HG03565 (cell line): ENCODE measurements around the gene NUP43.
A peak's percentile ranks its signal among the peaks of the same experiment; 100 is the strongest.
"Not testable (repeated sequence)": the region's sequence is repeated elsewhere in the genome, so short reads cannot be mapped to it uniquely, and the experiment has no call there.

Experiments used
- ATAC-seq: cut with Tn5 transposase; IDR thresholded peaks from one replicate; pipeline ENCODE4 v1.9.1; 2021; ENCODE audit warnings: mild to moderate bottlenecking, moderate library complexity; ENCODE audit not compliant: unreplicated experiment

Gene NUP43

DNA sequence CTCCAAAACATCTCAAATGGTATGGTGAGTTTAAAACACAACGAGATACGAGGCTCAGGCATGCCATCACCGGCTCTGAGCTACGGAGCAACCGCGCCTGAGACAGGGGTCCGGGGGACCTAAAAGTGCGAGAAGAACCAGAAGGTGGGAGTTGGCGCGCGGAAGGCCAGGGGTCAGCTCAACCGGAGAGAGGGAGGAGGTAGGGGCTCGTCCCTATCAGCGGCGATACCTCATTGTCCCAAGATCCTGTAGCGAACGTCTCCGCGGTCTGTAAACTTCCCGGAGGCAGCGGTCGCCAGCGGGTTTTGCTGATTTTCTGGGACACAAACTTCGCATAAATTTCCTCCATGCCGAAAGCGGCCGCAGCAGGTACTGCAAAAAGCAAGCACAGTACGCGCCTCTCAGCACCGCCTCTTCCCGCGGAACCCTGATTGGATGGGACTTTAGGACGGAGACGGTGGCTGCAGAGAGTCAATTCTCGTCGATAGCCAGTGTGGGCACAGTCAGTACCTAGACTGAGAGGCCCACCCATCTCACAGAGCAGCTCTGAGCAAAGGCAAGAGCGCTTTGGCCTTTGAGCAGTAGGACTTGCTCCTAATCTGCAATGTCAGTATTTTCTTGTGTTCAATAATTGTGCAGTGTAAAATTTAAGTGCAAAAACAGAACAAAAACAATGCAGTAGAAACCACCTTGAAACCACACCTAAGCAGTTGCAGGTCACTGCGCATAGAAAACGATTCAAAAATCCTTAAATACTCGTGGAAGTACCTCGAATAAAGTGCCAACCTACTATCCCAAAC is at the start of gene NUP43:
Gene NUP43, minus strand, starts transcription at position 383 of the 800 bp plus-strand sequence. Its CDS starts 34 bp downstream, at position 349.
- peak; percentile 46 for ATAC-seq

DNA sequence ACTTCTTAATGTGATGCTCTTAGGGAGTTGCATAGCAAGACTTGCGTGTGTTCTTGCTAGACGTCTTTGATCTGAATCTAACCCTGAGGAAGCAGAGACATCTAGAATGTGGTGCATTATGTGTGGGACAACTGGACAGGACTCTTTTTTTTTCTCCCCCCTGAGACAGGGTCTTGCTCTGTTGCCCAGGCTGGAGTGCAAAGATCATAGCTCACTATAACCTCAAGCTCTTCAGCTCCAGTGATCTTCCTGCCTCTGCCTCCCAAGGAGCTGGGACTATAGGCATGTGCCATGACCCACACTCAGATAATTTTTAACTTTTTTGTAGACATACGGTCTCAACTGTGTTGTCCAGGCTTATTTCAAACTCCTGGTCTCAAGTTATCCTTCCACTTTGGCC is 37.2 kb upstream of the NUP43 start:
- ATAC-seq: no peak

DNA sequence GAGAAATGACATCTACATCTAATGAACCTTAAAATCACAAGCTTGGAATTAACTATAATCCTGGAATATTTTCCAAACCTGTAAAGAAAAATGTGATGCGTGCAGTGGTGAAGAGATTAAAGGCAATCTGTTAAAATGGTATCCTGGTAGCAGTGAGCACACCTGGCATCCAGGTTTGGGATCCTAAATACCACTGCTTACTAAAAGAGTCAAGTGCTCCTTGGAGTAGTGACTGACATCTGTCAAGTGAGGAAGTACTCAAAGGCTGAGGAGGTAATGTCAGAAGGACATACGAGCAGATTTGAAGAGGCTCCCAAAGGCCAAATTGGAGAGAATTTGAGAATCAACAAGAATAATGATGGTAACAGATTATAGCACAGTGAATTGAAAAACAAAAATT is 36.0 kb upstream of the NUP43 start:
- ATAC-seq: no peak

DNA sequence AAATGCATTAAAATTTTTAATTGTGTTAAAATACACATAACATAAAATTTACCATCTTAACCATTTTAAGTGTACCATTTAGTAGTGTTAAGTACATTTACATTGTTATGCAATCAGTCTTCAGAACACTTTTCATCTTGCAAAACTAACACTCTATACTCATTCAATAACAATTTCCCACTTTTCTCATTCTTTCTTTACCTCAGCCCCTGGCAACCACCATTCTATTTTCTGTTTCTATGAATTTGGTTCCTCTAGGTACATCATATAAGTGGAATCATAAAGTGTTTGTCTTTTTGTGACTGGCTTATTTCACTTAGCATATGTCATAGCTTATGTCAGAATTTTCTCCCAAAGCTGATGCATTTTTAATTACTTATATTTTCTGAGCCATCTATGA is 35.4 kb upstream of the NUP43 start:
- no peak for ATAC-seq

DNA sequence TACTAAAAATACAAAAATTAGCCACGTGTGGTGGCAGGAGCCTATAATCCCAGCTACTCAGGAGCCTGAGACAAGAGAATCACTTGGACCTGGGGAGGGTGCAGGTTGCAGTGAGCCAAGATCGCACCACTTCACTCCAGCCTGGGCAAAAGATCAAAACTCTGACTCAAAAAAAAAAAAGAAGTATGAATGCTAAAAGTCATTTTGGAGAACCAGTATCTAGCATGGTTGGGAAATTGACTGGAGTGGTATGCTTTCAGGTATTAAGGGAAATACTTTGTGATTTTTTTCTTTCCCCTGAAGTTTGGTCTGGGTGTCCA is 33.3 kb upstream of the NUP43 start:
- ATAC-seq: no peak

DNA sequence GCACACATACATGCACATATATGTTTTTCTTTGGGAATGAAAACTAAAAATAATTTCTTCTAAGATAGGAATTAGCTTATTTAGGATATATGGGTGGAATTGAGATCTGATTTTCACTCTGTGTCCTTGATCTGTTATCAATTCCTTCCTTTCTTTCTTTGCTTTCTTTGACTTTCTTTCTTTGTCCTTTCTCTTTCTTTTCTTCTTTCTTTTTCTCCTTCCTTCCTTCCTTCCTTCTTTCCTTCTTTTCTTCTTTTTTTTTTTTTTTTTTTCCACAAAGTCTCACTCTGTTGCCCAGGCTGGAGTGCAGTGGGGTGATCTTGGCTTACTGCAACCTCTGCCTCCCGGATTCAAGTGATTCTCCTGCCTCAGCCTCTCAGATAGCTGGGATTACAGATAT is 31.3 kb upstream of the NUP43 start:
- ATAC-seq: no peak

- no peak for ATAC-seq
Observed at GRCh38 chr6:149771925-149772324, 25.6 kb upstream of the NUP43 start.

DNA sequence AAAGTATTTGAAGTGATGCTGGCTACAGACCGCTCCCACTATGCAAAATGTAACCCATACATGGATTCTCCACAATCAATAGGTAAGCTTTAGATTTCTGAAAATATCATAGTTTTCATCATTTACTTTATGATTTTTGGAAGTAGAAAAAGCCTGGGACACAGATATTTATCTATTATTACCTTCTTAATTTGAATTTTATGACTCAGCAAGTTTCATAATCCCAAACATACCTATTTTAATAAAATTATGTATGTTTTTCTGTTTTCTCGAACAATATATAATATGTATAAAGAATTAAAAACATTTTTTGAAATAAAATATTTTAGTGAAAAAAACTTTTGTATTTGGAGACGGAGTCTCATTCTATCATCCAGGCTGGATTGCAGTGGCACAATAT is 24.9 kb upstream of the NUP43 start:
- ATAC-seq: no peak

DNA sequence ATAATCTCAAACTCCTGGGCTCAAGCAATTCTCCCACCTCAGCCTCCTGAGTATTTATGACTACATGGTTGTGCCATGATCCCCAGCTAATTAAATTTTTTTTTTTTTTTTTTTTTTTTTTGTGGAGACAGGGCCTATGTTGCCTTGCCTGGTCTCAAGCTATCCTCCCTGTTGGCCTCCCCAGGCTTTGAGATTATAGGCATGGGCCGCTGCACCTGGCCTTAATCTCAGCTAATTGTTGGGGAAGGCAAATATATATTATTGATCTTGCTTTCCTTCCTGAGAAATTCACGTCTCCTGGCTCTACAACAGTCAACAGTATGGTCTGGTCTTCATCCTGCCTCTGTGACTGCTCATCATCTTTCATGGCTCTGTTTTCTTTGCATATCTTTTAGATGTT is 23.3 kb upstream of the NUP43 start:
- ATAC-seq: no peak

GRCh38 chr6:149766156-149766769 is 19.9 kb upstream of the NUP43 start:
- ATAC-seq: no peak

DNA sequence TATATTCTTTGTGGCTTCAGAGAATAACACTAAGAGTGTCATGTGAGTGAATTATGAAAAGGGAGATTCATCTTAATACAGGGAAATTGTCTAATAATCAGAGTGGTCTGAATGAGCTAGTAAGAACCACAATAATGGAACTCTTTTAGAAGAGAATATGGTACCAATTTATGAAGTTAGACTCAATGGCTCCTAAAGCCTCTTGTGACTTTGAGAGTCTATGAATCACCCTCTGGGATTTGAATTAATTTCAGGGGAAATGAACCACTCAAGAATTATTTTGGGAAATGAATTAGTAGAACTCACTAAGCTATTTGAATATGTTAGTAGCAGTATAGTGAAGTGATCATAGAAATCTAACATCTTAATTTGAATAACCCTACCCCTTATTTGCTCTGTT is 17.5 kb upstream of the NUP43 start:
- ATAC-seq: no peak

DNA sequence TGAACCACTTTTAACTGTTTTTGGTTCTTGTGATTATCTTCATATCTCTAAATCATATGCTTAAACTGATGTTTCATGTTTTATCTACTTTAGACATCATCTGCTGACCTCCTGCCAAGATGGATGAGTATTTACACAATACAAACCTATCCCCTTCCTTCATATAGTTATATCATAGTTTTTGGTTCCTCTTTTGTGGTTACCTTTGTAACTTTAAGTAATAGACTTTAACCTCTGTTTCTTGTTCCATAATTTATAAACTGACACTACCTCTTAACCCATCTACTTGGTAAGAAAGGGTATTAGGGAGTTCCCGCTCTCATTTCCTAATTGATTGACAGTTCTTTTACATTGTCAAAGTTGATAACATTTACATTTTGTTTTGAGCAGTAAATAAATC is 15.1 kb upstream of the NUP43 start:
- ATAC-seq: peak; percentile 99

DNA sequence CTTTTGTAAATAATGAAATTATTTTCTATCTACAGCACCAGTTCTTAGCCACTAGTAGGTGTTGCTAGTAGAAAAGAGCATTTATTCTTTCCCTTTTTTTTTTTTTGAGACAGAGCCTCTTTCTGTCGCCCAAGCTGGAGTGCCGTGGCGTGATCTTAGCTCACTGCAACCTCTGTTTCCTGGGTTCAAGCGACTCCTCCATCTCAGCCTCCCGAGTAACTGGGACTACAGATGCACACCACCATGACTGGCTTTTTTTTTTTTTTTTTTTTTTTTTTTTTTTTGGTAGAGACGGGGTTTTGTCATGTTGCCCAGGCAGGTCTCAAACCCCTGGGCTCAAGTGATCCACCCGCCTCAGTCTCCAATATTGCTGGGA is 9.9 kb upstream of the NUP43 start:
- ATAC-seq: no peak

- peak; percentile 61 for ATAC-seq
Observed at GRCh38 chr6:149755300-149756260, 9.3 kb upstream of the NUP43 start.

GRCh38 chr6:149754548-149754947 is 8.2 kb upstream of the NUP43 start:
- ATAC-seq: no peak

GRCh38 chr6:149753374-149753637 is 7.0 kb upstream of the NUP43 start:
- not testable (repeated sequence) for ATAC-seq

DNA sequence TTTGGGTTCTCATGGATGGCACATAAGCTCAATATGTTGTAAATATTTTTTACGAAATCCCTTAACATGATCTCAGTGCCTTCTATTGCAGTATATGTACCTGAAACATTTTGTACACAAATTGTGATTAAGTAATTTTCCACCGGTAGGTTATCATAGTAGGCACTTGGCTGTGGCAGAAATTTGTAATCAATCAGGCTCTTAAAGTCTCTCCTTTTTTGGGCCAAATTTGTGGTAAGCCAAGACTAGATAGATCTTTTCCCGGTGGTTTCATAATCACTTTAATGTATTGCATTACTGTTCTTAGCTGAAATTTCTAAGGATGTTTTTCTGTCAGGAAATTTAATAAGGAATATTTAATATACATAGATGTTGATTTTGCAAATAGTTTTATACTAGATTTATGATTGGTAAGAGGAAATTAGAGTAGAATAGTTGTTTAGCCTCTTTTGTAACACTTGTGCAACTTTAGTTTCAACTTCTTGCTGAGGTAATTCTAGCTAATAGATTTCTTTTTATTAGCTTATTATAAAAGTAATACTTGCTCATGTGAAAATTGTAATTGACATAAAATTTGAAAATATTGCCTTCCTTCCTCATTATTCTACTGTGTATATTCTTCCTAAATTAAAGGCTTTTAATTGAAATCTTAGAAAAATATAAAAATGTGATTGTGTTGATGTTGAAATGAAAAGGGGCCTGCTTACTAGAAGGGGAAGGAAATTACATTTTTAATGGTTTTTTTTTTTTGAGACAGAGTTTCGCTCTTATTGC is 6.5 kb upstream of the NUP43 start:
- no peak for ATAC-seq

- not testable (repeated sequence) for ATAC-seq
Observed at GRCh38 chr6:149751920-149752319, 5.6 kb upstream of the NUP43 start.

GRCh38 chr6:149751239-149751638 is 4.9 kb upstream of the NUP43 start:
- no peak for ATAC-seq

GRCh38 chr6:149750136-149750609 is 3.8 kb upstream of the NUP43 start:
- ATAC-seq: peak; percentile 5

DNA sequence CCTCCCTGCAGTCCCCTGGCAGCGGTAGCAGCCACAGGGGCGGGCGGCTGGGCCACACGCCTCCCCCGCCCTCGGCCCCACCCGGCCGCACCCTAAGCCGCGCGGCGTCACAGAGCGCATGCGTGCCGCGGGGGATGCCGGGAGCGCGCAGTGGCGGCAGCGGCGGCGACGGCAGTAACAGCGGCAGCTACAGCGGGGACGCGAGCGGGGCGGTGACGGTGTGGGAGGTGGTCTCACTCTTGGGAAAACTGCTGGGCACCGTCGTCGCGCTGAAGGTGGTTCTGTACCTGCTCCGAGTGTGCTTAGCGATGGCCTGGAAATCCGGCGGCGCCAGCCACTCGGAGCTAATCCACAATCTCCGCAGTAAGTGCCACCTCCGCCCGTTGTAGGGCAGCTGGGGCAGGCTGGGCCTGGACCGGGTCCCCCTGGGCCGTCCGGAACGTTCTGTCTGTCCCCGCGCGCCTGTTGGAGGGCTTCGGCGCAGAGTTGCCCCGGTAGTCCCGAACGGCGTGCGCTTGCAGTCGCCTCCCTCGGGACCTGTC is 3.3 kb upstream of the NUP43 start, which contains the start of gene PCMT1:
Gene PCMT1, plus strand, starts transcription at position 148 of the 542 bp plus-strand sequence. Its CDS starts 161 bp downstream, at position 309.
- ATAC-seq: peak; percentile 77
